CD4-positive, CD25-positive, alpha-beta regulatory T cell (primary cell): Measurements from ENCODE around the gene OR51I1. TPM values are rescaled to one million over a fixed set of nuclear protein-coding genes. Genes with fewer than 3 reads are reported as not detected.

Source experiments
- ATAC-seq, 2 donors: fragments of 150-1000 bp; cut with Tn5 transposase; one replicate each; pipeline ENCODE4 v1.10.0; 2021; ENCODE audit warnings: low read depth in 2 of 2, moderate number of reproducible peaks in 2 of 2, moderate library complexity in 1 of 2
- DNase-seq, 3 donors: peaks; one replicate each; pipeline versions ENCODE4 v3.0.0 to v3.0.0-alpha.2; 2012 to 2022; ENCODE audit warnings: mixed read lengths in 1 of 3
- H3K27ac ChIP-seq: one replicate; pipeline ENCODE4 v1.7.0; 2013; ENCODE audit warnings: mild to moderate bottlenecking, low read length; ENCODE audit not compliant: insufficient read depth, poor library complexity, severe bottlenecking
- H3K27me3 ChIP-seq: one replicate; pipeline ENCODE4 v1.7.0; 2013; ENCODE audit warnings: low read length; ENCODE audit not compliant: control insufficient read depth, insufficient read depth
- H3K36me3 ChIP-seq: one replicate; pipeline ENCODE4 v1.7.0; 2013; ENCODE audit warnings: mild to moderate bottlenecking, low read length, moderate library complexity; ENCODE audit not compliant: control insufficient read depth, insufficient read depth
- H3K4me1 ChIP-seq: 2 replicates; pipeline ENCODE4 v1.7.0; 2013; ENCODE audit warnings: mild to moderate bottlenecking, low read length; ENCODE audit not compliant: insufficient read depth, control insufficient read depth, poor library complexity, severe bottlenecking
- H3K4me3 ChIP-seq: one replicate; pipeline ENCODE4 v1.7.0; 2013; ENCODE audit warnings: low read depth, mild to moderate bottlenecking, low read length, moderate library complexity
- H3K9me3 ChIP-seq, 2 experiments: 1 replicate in 1 of 2; 2 replicates in 1 of 2; pipeline ENCODE4 v1.7.0; 2013; ENCODE audit warnings: low read length in 2 of 2, mild to moderate bottlenecking in 1 of 2, moderate library complexity in 1 of 2; ENCODE audit not compliant: control insufficient read depth in 2 of 2
- H3K27ac Mint-ChIP-seq, 3 donors: one replicate each; pipeline ENCODE4 v1.8.0; 2020 to 2022; ENCODE audit warnings: mild to moderate bottlenecking in 3 of 3, mixed read lengths in 3 of 3, moderate library complexity in 2 of 3
- H3K27me3 Mint-ChIP-seq: one replicate; pipeline ENCODE4 v1.8.0; 2022; ENCODE audit warnings: mild to moderate bottlenecking, mixed read lengths
- H3K36me3 Mint-ChIP-seq: one replicate; pipeline ENCODE4 v1.8.0; 2020; ENCODE audit warnings: mixed read lengths
- H3K4me1 Mint-ChIP-seq, 4 donors: one replicate each; pipeline ENCODE4 v1.8.0; 2020 to 2022; ENCODE audit warnings: mixed read lengths in 4 of 4, mild to moderate bottlenecking in 1 of 4
- H3K4me3 Mint-ChIP-seq, 4 donors: one replicate each; pipeline ENCODE4 v1.8.0; 2020 to 2022; ENCODE audit warnings: mild to moderate bottlenecking in 4 of 4, mixed read lengths in 4 of 4, moderate library complexity in 3 of 4
- H3K9me3 Mint-ChIP-seq, 7 donors: one replicate each; pipeline ENCODE4 v1.8.0; 2020 to 2022; ENCODE audit warnings: mixed read lengths in 7 of 7, mild to moderate bottlenecking in 3 of 7, moderate library complexity in 2 of 7
- polyA plus RNA-seq, 4 donors: library from polyadenylated mRNA; unstranded; fragments of 300-500 nt; fragmentation: Illumina TruSeq; gene quantifications; one replicate each; pipeline ENCODE4 v1.2.3, GENCODE V29; 2021
- total RNA-seq: library from RNA; stranded (reverse); gene quantifications from one replicate; pipeline ENCODE4 v1.2.3, GENCODE V29; 2022

Gene OR51I1
- total and polyA plus RNA-seq, 5 donors from 2014 or later, result not detected

DNA sequence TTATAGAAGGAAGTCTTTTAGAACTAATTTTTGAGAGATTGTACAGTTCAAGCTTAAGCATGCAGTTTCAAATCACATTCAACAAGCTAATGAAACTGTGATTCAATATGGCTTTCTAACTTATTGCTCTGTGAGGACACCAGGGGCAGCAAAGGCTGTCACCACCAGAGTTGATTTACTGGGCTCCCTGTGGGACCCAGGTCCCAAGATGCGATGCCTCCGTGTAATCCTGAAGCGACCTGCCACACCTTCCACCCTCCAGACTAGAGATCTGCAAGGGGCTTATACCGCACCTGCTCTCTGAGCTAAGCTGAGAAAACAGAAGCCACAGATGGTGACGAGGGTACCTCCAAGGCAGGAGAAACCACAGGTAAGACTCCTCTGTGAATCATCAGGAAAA is 20.3 kb downstream of the OR51I1 start:
- no peak for ATAC-seq
- Mint-ChIP-seq H3K36me3 (no peaks in the 10 kb centered on the region), H3K27me3 (no peaks in the 10 kb centered on the region), H3K4me1 (no peaks in the 10 kb centered on the region), H3K9me3 (peaks cover 0 to 5% (median 0%) of the 10 kb centered on the region in 7 donors), H3K4me3 (no peak overlapping the region), H3K27ac (no peak overlapping the region)
- H3K27ac ChIP-seq, result no peak overlapping the region
- no peak for DNase-seq
- H3K36me3 ChIP-seq, result no peaks in the 10 kb centered on the region
- no peak overlapping the region for H3K4me3 ChIP-seq
- H3K9me3 ChIP-seq, result no peaks in the 10 kb centered on the region
- H3K27me3 ChIP-seq, result no peaks in the 10 kb centered on the region
- H3K4me1 ChIP-seq, result no peaks in the 10 kb centered on the region

DNA sequence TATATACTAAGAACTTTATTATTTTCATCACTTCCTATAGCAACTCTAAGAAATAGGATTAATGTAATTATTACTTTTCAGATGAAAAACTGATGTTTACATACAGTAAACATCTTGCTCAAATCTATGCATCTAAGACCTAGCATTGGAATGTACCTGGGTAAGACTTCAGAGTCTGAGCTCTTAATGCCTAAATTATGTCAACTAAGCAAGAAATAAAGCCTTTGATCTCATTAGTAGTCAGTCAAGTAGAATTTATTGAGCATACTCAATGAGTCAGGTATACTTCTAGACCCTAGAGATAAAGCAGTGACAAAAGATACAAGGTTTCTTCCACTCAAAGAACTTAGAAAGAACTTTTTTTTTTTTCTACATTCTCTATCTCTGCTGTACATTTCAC is 36.1 kb downstream of the OR51I1 start:
- no peaks in the 10 kb centered on the region for H3K36me3 Mint-ChIP-seq
- ATAC-seq (no peak), DNase-seq (no peak)
- Histone ChIP-seq H3K27me3 (no peaks in the 10 kb centered on the region), H3K4me1 (no peaks in the 10 kb centered on the region), H3K9me3 (no peaks in the 10 kb centered on the region), H3K36me3 (no peaks in the 10 kb centered on the region), H3K27ac (no peak overlapping the region), H3K4me3 (no peak overlapping the region)
- H3K4me3 Mint-ChIP-seq, result no peak overlapping the region
- no peak overlapping the region for H3K27ac Mint-ChIP-seq
- no peaks in the 10 kb centered on the region for H3K4me1 Mint-ChIP-seq
- H3K9me3 Mint-ChIP-seq, result peaks cover 0 to 6% (median 0%) of the 10 kb centered on the region in 7 donors
- peaks cover 7% of the 10 kb centered on the region for H3K27me3 Mint-ChIP-seq

GRCh38 chr11:5398936-5399335 is 42.4 kb downstream of the OR51I1 start:
- no peaks in the 10 kb centered on the region for H3K9me3 ChIP-seq
- Mint-ChIP-seq H3K4me1 (no peaks in the 10 kb centered on the region), H3K4me3 (no peak overlapping the region), H3K36me3 (no peaks in the 10 kb centered on the region), H3K27ac (no peak overlapping the region), H3K27me3 (no peaks in the 10 kb centered on the region), H3K9me3 (peaks cover 0 to 4% (median 0%) of the 10 kb centered on the region in 7 donors)
- H3K4me1 ChIP-seq, result no peaks in the 10 kb centered on the region
- H3K4me3 ChIP-seq, result no peak overlapping the region
- no peak for DNase-seq
- no peak for ATAC-seq
- H3K27me3 ChIP-seq, result no peaks in the 10 kb centered on the region
- no peaks in the 10 kb centered on the region for H3K36me3 ChIP-seq
- no peak overlapping the region for H3K27ac ChIP-seq

- H3K27ac ChIP-seq, result no peak overlapping the region
- H3K27me3 Mint-ChIP-seq, result no peaks in the 10 kb centered on the region
- no peaks in the 10 kb centered on the region for H3K27me3 ChIP-seq
- H3K9me3 ChIP-seq, result no peaks in the 10 kb centered on the region
- H3K4me1 Mint-ChIP-seq, result no peaks in the 10 kb centered on the region
- no peak overlapping the region for H3K4me3 ChIP-seq
- no peak overlapping the region for H3K4me3 Mint-ChIP-seq
- no peak for ATAC-seq
- H3K9me3 Mint-ChIP-seq, result peaks cover 0 to 2% (median 0%) of the 10 kb centered on the region in 7 donors
- H3K4me1 ChIP-seq, result no peaks in the 10 kb centered on the region
- H3K27ac Mint-ChIP-seq, result no peak overlapping the region
- H3K36me3 ChIP-seq, result no peaks in the 10 kb centered on the region
- no peak for DNase-seq
- no peaks in the 10 kb centered on the region for H3K36me3 Mint-ChIP-seq
Measured at GRCh38 chr11:5394091-5394490, 47.2 kb downstream of the OR51I1 start.

Other genes with a start within 250 kb of the OR51I1 start
- gene OR51V1, start 240.8 kb downstream of the OR51I1 start, total RNA-seq, result not detected
- not detected for gene OR51V1, start 240.8 kb downstream of the OR51I1 start, polyA plus RNA-seq
- gene HBB, start 214.4 kb downstream of the OR51I1 start, total RNA-seq, result 2.7 TPM
- 1 to 10 TPM in 1 of 4 donors, under 1 TPM in 2, not detected in 1; 0.37 to 4.4 (median 0.47) TPM for gene HBB, start 214.4 kb downstream of the OR51I1 start, polyA plus RNA-seq
- gene HBD, start 207.0 kb downstream of the OR51I1 start, total RNA-seq, result not detected
- gene HBD, start 207.0 kb downstream of the OR51I1 start, polyA plus RNA-seq, result not detected
- gene HBG1, start 191.7 kb downstream of the OR51I1 start, total RNA-seq, result not detected
- not detected for gene HBG1, start 191.7 kb downstream of the OR51I1 start, polyA plus RNA-seq
- gene HBG2, start 186.7 kb downstream of the OR51I1 start, total RNA-seq, result not detected
- not detected for gene HBG2, start 186.7 kb downstream of the OR51I1 start, polyA plus RNA-seq
- gene HBE1, start 171.6 kb downstream of the OR51I1 start, total RNA-seq, result not detected
- not detected for gene HBE1, start 171.6 kb downstream of the OR51I1 start, polyA plus RNA-seq
- not detected for gene OR51B4, start 139.6 kb downstream of the OR51I1 start, total RNA-seq
- gene OR51B4, start 139.6 kb downstream of the OR51I1 start, polyA plus RNA-seq, result not detected
- gene OR51B2, start 117.2 kb downstream of the OR51I1 start, total RNA-seq, result not detected
- gene OR51B2, start 117.2 kb downstream of the OR51I1 start, polyA plus RNA-seq, result not detected
- gene OR51B5, start 98.0 kb downstream of the OR51I1 start, total RNA-seq, result not detected
- under 1 TPM in 1 of 4 donors, not detected in 3; 0.41 TPM for gene OR51B5, start 98.0 kb downstream of the OR51I1 start, polyA plus RNA-seq
- gene OR51B6, start 90.0 kb downstream of the OR51I1 start, total RNA-seq, result not detected
- gene OR51B6, start 90.0 kb downstream of the OR51I1 start, polyA plus RNA-seq, result not detected
- gene OR51M1, start 57.7 kb downstream of the OR51I1 start, total RNA-seq, result not detected
- gene OR51M1, start 57.7 kb downstream of the OR51I1 start, polyA plus RNA-seq, result not detected
- not detected for gene OR51Q1, start 19.4 kb downstream of the OR51I1 start, total RNA-seq
- not detected for gene OR51Q1, start 19.4 kb downstream of the OR51I1 start, polyA plus RNA-seq
- gene OR51I2, start 7.8 kb upstream of the OR51I1 start, total RNA-seq, result not detected
- gene OR51I2, start 7.8 kb upstream of the OR51I1 start, polyA plus RNA-seq, result not detected
- not detected for gene OR52D1, start 47.2 kb upstream of the OR51I1 start, total RNA-seq
- gene OR52D1, start 47.2 kb upstream of the OR51I1 start, polyA plus RNA-seq, result not detected
- gene UBQLN3, start 68.4 kb upstream of the OR51I1 start, total RNA-seq, result 0.49 TPM
- gene UBQLN3, start 68.4 kb upstream of the OR51I1 start, polyA plus RNA-seq, result not detected
- gene UBQLNL, start 75.2 kb upstream of the OR51I1 start, total RNA-seq, result 0.32 TPM
- gene UBQLNL, start 75.2 kb upstream of the OR51I1 start, polyA plus RNA-seq, result not detected
- 0.37 TPM for gene OR52H1, start 107.0 kb upstream of the OR51I1 start, total RNA-seq
- not detected for gene OR52H1, start 107.0 kb upstream of the OR51I1 start, polyA plus RNA-seq
- gene OR52B6, start 139.4 kb upstream of the OR51I1 start, total RNA-seq, result not detected
- gene OR52B6, start 139.4 kb upstream of the OR51I1 start, polyA plus RNA-seq, result not detected
- not detected for gene TRIM6, start 155.1 kb upstream of the OR51I1 start, total RNA-seq
- gene TRIM6, start 155.1 kb upstream of the OR51I1 start, polyA plus RNA-seq, result under 1 TPM in 1 of 4 donors, not detected in 3; 0.91 TPM
- 9.8 TPM for gene TRIM34, start 183.5 kb upstream of the OR51I1 start, total RNA-seq
- 10 to 100 TPM; 17.5 to 21.3 (median 19.5) TPM for gene TRIM34, start 183.5 kb upstream of the OR51I1 start, polyA plus RNA-seq
- 15.2 TPM for gene TRIM5, start 243.6 kb upstream of the OR51I1 start, total RNA-seq
- gene TRIM5, start 243.6 kb upstream of the OR51I1 start, polyA plus RNA-seq, result 1 to 10 TPM; 6.0 to 7.7 (median 7.5) TPM
- 378 TPM for gene TRIM22, start 248.3 kb upstream of the OR51I1 start, total RNA-seq
- gene TRIM22, start 248.3 kb upstream of the OR51I1 start, polyA plus RNA-seq, result 100 to 1,000 TPM; 233 to 336 (median 250) TPM